PFSK-1 (cell line): ENCODE measurements around the gene MAPKAPK3.

ENCODE experiments used
- FOXP2 ChIP-seq: optimal IDR thresholded peaks from 2 replicates; pipeline ENCODE3; 2011; ENCODE audit warnings: borderline replicate concordance, control low read depth, inconsistent platforms; ENCODE audit not compliant: insufficient read depth; ENCODE audit errors: extremely low read length, extremely low read depth
- POLR2AphosphoS5 ChIP-seq: IDR thresholded peaks from 2 replicates; pipeline ENCODE4 v1.6.1; 2012; ENCODE audit warnings: low read depth, mild to moderate bottlenecking, control low read depth, low read length, moderate library complexity
- SIN3A ChIP-seq: IDR thresholded peaks from 2 replicates; pipeline ENCODE4 v1.6.1; 2012; ENCODE audit warnings: mild to moderate bottlenecking, low read length, moderate library complexity, borderline replicate concordance; ENCODE audit not compliant: insufficient read depth
- TAF1 ChIP-seq: IDR thresholded peaks from 2 replicates; pipeline ENCODE4 v1.6.1; 2012; ENCODE audit warnings: low read length, control low read depth, borderline replicate concordance; ENCODE audit not compliant: insufficient read depth
- TF ChIP-seq, protein P1 (sequence below), 2 experiments: IDR thresholded peaks; 2 replicates each; pipeline versions ENCODE4 v1.6.1 to v1.8.0; 2011 to 2012; ENCODE audit warnings: low read depth in 2 of 2, low read length in 2 of 2, control low read depth in 1 of 2, inconsistent platforms in 1 of 2, mild to moderate bottlenecking in 1 of 2, moderate library complexity in 1 of 2; ENCODE audit not compliant: insufficient read depth in 1 of 2

Gene MAPKAPK3

GRCh38 chr3:50632450-50632849 is 15.5 kb downstream of the MAPKAPK3 start:
- no peak for TF ChIP-seq TAF1
- TF ChIP-seq, protein P1, sequence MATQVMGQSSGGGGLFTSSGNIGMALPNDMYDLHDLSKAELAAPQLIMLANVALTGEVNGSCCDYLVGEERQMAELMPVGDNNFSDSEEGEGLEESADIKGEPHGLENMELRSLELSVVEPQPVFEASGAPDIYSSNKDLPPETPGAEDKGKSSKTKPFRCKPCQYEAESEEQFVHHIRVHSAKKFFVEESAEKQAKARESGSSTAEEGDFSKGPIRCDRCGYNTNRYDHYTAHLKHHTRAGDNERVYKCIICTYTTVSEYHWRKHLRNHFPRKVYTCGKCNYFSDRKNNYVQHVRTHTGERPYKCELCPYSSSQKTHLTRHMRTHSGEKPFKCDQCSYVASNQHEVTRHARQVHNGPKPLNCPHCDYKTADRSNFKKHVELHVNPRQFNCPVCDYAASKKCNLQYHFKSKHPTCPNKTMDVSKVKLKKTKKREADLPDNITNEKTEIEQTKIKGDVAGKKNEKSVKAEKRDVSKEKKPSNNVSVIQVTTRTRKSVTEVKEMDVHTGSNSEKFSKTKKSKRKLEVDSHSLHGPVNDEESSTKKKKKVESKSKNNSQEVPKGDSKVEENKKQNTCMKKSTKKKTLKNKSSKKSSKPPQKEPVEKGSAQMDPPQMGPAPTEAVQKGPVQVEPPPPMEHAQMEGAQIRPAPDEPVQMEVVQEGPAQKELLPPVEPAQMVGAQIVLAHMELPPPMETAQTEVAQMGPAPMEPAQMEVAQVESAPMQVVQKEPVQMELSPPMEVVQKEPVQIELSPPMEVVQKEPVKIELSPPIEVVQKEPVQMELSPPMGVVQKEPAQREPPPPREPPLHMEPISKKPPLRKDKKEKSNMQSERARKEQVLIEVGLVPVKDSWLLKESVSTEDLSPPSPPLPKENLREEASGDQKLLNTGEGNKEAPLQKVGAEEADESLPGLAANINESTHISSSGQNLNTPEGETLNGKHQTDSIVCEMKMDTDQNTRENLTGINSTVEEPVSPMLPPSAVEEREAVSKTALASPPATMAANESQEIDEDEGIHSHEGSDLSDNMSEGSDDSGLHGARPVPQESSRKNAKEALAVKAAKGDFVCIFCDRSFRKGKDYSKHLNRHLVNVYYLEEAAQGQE (IDR thresholded peaks at IDR 0.05; ENCODE audit: insufficient read depth in 1 of 2, low read depth in 2 of 2, low read length in 2 of 2), result no peak
- TF ChIP-seq SIN3A, result no peak
- TF ChIP-seq POLR2AphosphoS5, result no peak
- no peak for TF ChIP-seq FOXP2

DNA sequence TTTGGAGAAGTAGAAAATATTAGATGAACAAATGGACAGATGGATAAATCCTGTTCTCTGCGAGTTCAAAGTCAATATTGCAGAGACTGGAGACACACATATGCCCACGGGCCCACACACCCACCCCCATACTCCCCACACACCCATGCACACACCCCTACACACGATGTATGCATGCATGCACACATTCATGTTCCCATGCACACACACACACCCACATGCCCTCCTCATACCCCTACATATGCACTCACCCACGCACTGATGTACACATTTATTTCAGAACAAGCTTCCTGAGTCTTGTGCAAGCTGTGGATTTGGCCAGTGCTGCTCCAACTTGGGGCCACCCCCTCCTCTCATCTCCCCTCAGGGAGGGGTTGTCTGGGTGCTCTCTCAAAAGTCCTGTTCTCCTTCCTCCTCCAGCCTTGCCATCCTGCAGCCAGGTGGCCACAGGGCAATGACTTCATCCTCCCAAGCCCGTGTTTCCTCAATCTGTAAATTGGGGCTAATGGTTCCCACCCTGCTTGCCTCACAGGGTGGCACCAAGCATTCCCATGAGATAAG is 16.4 kb downstream of the MAPKAPK3 start:
- TF ChIP-seq SIN3A (no peak), POLR2AphosphoS5 (no peak), FOXP2 (no peak), TAF1 (no peak)
- TF ChIP-seq, protein P1 (IDR thresholded peaks at IDR 0.05; ENCODE audit: insufficient read depth in 1 of 2, low read depth in 2 of 2, low read length in 2 of 2), result no peak

- TF ChIP-seq SIN3A (no peak), FOXP2 (no peak), TAF1 (no peak), POLR2AphosphoS5 (no peak)
- TF ChIP-seq, protein P1 (IDR thresholded peaks at IDR 0.05; ENCODE audit: insufficient read depth in 1 of 2, low read depth in 2 of 2, low read length in 2 of 2), result no peak
Measured at GRCh38 chr3:50635066-50635465, 18.1 kb downstream of the MAPKAPK3 start.

GRCh38 chr3:50637011-50637410 is 20.1 kb downstream of the MAPKAPK3 start:
- TF ChIP-seq TAF1, result no peak
- TF ChIP-seq SIN3A, result no peak
- no peak for TF ChIP-seq FOXP2
- TF ChIP-seq POLR2AphosphoS5, result no peak
- TF ChIP-seq, protein P1 (IDR thresholded peaks at IDR 0.05; ENCODE audit: insufficient read depth in 1 of 2, low read depth in 2 of 2, low read length in 2 of 2), result no peak

- TF ChIP-seq SIN3A (no peak), TAF1 (no peak), FOXP2 (no peak), POLR2AphosphoS5 (no peak)
- TF ChIP-seq, protein P1 (IDR thresholded peaks at IDR 0.05; ENCODE audit: insufficient read depth in 1 of 2, low read depth in 2 of 2, low read length in 2 of 2), result no peak
Measured at GRCh38 chr3:50637945-50638344, 21.0 kb downstream of the MAPKAPK3 start.
